HG03135 (cell line): ENCODE measurements around the gene BMAL2.

Experiments
- ATAC-seq: cut with Tn5 transposase; IDR thresholded peaks from one replicate; pipeline ENCODE4 v1.9.1; 2021; ENCODE audit warnings: mild to moderate bottlenecking, moderate library complexity; ENCODE audit not compliant: unreplicated experiment

BMAL2 gene

DNA sequence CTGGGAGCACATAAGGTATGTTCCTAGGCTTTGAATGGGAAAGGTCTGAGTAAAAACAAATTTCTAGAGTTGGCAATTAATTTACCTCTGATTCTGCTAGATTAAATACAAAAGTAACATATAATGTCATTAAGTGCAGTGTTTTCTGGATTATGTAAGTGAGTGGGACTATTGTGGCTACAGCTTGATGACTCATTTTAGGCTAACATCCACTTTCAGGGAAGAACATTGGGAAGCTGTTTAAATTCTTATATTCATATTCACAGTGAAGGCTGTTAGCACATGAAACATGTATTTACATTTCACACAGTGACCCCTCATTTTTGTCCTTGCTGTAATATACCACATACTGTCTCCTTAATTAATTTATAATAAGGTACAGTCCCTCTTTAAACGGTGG, 13.2 kb upstream of the BMAL2 start:
- no peak for ATAC-seq

DNA sequence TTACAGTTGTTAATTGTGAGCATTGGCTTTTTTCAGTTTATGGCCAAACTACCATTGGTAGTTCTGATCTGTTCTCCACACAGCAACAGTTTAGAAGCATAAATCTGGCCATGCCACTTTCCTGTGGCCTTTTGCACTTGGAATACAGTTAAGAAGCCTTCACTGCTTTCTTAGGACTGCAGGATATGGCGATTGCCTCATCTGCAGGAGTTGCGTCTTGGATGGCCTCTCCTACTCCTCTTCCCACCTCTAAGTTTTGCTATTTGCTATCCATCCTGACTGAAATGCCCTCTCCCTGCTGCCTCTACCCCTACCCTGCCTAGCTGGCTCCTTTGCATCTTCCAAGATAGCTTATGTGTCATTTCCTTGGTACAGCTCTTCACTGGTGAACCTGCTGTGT, 12.8 kb upstream of the BMAL2 start:
- no peak for ATAC-seq

DNA sequence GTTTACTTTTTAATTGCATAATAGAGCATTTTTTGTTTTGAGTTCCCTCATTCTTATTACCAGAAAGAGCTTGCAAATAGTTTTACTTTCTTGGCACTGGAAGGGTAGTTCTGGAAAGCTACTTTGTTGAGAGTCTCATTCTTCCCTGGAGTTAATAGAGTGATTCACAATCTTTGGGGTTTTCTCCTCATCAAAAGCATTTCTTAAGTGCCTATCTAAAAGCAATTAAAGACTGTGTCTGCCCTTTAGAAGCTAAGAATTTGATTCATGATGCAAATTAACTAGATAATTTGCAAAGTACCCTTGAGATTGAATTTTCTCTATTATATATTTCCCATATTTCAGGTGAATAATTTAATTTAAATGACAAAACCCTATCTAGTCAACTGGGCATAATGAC, 8.1 kb upstream of the BMAL2 start:
- no peak for ATAC-seq

DNA sequence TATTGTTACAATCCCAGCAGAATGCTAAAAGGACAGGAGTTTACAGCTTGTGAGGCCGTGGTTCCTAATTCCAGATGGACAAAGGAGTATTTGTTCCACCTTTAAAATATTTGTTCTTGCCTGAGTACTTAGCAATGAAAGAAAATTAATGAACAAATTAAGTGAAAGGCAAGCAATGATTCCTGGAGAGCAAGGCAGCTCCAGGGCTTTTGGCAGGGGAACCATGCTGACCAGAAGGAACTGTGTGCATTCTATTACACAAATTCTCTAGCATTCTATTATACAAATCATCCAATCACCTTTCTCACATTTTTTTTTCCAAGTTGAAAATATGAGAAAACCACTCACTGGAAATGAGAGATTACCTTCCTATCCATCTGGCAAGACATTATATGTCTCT, 1.8 kb upstream of the BMAL2 start:
- ATAC-seq, result no peak

DNA sequence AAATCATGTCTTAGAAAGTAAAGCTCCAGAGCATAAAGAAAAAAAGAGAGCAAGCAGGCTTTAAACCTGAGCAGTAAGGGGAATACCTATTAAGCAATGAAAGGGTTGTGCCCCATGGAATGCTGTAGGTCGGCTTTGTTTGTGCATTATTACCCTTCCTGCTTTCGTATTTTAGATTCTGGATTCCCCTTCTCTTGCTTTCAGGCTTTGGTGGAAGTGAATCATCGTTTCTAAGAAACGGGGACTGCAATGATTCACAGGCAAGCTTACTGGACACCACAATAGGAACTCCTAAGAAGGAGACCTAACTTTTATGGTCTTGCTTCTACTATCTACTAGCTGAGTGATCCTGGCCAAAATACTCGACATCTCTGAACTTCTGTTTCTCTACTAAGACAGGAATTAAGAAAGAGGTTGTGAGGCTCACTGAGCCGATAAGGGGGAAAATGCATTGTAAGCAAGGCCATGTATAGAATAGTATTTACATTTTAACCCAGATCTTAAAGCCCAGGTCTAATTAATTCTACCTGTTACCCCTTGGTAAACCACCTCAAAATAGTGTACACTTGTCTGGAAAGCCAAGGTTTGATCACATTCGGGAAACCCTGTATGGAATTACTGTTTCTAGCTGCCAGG, 1.2 kb upstream of the BMAL2 start:
- ATAC-seq, result peak; percentile 30

DNA sequence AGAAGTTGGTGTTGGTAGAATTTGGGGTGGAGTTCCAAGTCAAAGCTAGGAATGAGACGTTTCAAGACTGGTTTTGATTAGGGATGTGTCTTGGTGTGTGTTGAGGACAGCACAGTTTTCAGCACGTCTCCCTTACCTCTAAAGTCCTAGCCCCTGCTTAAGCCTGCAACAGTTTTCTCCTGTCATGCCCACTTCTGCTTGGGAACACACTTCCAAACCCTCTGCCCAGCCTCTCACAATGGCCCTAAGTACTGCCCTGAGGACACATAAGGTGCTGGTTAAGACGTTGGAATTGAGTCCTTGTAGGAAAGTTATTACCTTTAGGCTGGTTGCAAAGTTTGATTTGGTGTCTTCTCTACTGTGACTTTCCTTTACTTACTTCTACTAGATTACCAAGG, 710 bp upstream of the BMAL2 start:
- ATAC-seq, result no peak

DNA sequence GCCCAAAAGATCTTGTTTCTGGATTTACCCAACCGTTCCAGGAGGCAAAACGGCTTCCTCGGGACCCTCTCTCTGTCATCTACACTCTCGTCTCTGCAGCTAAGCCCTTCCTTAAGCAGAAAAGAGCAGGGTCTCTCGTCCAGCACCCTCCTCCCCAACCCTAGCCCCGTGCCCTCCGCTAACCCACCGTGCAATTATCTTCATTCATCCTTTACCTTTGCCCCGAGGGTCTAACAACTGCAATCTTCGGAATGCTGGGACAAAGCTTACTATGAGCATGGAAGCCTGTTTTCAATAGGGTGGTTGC, 276 bp upstream of the BMAL2 start:
- peak; percentile 0 for ATAC-seq

DNA sequence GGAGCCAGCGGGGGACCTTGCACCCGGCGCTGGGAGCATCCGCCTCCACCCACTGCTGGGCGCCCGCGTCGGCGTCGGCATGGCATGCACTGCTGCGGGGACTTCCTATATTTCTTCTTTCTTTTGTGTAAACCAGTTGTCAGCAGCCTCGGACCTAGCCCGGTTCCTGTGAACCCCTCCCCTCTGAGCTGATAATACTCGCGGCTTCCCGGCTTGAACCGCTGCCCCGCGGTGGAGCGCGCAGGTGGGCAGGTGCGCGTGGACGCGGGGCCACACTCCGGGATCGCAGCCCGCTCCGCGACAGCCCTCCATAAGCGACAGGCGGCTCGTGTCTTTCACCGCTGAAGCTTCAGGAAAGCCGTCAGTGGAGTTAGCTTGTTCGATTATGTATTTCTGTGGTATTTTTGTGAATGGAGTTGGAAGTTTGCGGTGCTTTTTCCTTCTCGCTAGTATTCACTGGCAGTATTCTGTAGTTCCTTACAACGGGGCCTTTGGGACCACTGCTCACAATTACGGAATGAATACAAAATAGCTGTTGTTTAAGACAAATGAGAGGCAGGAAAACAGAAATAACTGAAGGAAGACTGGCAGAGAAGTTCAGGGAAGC, 870 bp downstream of the BMAL2 start:
- peak; percentile 21 for ATAC-seq

DNA sequence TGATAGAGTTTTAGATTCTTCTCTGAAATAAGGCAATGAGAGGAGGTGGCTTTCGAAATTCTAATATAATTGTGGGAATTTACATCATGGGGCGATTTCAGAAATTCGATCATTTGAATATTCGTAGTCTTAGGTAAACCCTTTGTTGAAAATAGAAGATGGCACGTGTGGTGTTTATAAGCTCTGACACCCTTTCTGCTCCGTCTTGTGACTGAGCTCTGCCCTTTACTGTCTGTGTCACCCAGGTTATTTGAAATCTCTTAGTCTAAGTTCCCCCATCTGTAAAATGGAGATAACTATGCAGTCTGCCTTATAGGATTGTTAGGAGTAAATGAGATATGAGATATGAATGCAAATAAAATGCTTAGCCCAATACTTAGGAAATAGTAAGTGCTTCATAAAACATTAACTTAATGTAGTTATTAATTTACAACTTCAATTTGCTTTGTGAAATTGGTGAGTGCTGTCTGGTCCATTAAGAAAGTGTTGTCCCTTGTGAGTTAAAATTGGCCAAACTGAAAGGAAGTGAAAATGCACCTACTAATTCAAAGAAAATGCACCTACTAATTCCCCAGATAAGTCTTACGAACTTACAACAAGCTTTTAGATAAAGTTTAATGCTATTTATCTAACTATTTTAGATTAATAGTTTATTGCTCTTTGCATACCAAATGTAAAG, 1.5 kb downstream of the BMAL2 start:
- no peak for ATAC-seq

DNA sequence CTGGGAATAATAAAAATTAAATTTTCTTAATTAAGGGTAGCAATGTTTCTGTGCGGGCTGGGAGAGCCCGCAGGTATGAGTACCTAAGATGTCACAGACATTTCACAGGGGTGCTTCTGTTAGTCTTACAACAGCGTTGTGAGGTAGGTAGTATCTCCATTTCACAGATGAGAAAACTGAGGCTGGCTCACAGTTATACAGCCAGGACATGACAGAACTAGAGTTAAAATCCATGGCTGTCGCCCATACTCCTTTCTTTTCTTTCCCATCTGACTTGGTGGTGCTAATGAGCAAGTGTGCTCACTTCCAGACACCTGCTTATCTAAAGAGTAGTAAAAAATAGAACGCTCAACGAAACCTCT, 2.1 kb downstream of the BMAL2 start:
- no peak for ATAC-seq

DNA sequence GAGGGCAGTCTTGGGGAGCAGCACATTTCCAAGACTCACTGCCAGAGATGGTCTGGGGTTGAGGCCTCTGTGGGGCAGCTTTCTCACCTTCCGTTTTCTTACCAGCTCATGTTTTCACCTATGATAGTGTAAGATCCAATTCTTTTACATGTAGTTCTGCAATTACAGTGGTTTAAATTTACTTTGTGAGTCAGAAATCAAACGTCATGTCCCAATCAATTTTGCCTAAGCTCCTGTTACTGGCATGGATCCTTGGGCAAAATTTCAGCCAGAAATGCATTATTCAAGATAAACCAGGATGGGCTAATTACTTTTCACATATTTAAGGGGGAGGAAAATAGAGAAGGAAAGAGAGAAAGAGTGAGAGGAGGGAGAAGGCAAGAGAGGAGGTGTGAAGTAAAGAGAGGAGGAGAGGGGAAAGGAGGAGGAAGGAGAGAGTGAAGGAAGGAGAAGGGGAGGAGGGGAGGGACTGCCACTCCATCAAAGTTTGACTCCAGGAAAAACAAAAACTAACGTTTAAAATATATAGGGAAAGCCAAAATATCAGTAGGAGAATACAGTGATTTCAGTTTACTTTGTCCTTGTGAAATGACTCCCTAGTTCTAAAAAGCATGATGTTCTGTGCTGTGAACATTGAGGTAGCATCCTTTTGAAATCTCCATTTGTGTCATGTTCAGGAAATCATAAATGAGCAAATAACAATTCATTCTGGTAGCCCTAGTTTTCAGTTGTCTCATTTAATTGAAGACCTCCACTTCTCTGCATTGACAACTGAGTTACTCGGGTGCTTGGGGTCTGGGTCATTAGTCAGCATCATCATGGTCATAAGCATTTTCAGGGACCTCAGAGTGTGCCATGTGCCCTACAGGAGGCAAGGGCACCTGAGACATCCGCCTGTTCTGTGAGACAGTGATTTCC, 3.0 kb downstream of the BMAL2 start:
- no peak for ATAC-seq

DNA sequence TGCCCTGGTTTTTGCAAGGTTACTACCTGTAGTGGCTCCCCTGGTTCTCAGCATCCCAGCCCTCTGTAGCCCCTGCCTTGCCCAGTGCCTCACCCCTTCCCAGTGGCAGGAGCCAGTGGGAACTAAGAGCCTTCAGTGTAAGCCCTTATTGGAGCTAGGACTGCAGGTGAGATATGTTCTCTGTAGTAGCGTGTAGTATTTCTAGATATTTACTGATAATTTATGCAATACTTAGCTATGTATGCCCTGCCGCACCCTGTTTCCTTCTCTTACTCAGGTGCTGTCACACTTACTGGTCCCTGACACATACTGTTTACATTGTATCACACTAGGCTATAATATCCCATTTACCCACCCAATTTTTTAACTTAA, 3.6 kb downstream of the BMAL2 start:
- ATAC-seq, result no peak

DNA sequence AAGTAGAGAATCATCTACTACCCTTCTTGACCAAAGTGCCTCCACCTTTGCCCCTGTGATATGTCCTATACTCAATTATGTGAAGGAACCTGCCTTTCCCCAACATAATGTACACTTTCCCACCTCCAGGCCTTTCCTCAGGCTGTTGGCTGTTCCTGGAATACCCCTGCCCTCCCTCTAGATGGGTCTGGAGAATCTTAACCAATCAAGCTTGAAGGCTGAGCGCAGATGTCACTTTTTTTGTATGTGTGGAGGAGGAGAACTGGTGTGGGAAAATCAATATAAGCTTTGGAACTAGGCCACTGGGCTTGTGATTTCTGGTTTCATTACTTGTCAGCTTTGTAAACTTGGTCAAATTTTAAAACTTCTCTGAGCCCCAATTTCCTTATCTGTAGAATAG, 4.7 kb downstream of the BMAL2 start:
- ATAC-seq, result no peak

DNA sequence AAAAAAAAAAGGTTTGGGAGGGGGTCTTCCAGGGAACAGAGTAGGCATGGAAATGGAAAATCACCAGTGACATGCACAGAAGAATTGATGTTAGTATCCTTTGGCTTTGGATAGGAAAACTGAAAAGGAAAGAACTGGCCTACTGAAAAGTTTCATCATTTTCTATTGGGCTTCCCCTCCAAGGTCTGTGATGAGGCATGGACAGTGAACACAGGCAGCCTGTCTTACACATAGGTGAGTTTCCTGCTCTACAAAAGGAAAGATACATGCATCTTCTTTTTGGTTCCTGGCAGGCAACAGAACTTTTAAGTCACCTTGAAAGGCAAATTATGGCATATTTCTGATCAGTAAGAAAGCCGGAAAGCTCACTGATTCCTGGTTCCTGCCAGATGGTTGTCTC, 5.8 kb downstream of the BMAL2 start:
- ATAC-seq, result no peak

DNA sequence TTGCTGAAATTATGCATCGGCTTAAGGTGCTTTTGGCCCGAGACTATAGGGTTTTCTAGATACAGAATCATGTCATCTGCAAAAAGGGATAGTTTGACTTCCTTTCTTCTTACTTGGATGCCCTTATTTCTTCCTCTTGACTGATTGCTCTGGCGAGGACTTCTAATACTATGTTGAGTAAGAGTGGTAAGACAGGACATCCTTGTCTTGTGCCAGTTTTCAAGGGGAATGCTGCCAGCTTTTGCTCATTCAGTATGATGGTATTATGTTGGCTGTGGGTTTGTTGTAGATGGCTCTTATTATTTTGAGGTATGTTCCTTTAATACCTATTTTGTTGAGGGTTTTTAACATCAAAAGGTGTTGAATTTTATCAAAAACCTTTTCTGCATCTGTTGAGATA, 8.3 kb downstream of the BMAL2 start:
- ATAC-seq, result no peak

DNA sequence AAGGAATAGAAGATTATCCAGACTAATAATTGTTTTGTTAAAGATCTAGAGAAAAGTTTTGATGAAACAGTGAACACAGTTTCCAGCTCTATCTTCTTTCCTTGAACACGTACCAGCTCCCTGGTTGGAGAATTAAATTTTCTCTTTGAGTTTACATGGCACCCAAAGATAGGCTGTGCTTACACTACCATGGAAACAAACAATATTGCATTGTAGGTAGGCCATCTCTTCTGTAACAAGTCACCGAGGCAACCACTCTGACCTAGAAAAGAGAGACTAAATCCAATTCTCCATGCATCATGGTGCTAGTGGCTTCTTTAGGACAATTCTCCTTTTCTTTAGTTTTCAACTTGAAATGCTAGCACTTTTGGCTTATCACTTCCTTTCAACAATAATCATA, 9.9 kb downstream of the BMAL2 start:
- ATAC-seq, result no peak

DNA sequence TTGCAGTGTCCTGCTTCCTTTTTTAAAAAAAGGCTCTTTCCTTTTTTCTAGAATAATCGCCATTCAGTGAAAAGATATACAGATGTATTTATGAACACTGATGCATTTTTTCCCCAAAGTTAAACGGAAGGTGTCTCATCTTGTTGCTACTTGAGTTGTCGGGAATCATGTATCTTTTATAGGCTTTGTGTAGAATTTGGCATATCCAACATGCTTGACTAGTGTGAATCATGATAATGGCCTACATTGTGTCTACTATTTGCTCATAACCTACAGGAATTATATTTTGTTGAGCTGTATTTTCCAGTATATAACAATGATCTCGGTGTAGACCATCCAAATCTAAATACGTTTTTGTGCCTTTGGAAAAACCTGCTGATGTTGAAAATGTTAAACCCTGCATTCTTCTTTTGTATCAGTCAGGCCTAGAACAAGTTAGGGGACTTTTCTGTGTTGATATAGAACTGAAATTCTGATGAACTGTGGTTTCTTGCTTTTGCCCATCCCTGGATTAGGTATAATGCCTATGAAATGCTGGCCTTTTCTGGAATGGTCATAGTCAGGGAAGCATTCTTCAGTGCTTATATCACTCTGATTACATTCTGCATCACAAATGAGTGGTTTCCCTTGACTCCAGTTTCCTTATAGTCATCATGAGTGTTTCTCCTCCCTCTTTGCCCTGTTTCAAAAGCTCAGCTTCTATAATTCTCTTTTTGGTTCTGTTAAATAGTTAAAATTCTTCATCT, 10.8 kb downstream of the BMAL2 start:
- ATAC-seq, result no peak

DNA sequence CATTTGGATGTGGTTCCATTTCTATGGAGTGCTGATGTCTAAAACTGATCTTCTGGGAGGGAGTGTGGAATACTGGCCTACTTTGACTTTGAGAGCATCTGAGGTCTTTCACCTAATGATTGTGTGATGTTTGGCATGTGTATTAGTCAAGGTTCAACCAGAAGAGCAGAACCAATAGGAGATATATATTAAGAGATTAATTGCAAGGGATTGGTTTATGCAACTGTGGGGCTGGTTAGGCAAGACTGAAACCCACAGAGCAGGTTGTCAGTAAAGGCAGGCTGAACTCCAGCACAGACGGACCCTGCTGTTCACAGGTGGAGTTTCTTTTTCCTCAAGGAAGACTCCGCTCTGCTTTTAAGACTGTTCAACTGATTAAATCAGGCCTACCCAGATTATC, 11.6 kb downstream of the BMAL2 start:
- no peak for ATAC-seq

DNA sequence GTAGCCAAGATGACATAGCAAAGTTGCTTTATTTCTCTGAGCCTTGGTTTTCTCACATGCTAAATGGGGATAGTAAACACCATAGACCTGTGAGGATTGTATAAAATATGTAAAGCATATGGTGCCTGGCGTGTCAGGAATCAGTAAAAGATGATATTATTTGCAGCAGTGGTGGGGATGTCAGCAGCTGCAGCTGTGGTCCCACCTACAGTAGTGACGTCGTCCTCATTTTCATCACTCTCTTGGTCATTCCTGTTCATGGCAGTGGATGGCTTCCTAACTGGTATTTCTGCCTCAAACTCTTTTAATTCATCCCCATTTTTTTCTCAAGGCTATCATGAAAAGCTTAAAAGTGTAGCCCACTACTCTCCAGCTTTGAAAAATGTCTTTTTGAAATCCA, 12.1 kb downstream of the BMAL2 start:
- no peak for ATAC-seq

DNA sequence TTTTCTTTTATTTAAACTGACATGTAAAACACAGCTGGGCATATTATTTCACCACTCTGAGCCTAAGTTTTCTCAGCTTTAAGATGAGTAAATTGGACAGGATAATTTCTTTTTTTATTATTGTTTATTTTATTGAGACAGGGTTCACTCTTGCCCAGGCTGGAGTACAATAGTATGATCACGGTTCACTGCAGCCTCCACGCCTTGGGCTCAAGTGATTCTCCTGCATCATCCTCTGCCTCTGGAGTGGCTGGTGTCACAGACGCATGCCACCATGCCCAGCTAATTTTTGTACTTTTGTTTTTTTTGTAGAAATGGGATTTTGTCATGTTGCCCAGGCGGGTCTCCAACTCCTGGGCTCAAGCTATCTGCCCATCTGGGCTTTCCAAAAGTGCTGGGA, 12.7 kb downstream of the BMAL2 start:
- no peak for ATAC-seq

DNA sequence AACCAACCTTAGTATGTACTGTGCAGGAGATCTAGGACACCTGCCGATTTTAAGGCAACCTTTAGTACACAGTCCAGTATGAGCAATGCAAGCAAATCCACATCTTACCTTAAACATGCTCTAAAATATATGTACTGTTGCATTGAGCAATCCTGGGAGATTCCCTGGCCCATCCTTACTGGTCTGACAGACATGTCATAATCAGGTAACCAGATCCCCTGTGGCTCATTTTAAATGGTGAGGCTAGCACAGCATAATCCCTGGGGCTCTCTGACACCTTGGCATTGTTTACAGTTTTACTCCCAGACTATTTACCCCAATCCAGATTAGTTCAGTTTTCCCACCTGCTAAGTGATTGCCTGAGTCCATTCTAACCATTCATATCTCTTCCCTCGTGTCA, 15.1 kb downstream of the BMAL2 start:
- no peak for ATAC-seq
